ENCODE measurements around the gene CTIF.

Gene CTIF

GRCh38 chr18:48615566-48616401 lies 77.0 kb downstream of the CTIF start:
- TF ChIP-seq CTCF (IDR thresholded peaks at IDR 0.05) = peak; percentile 34; the same call in 1 of the 2 replicates

- TF ChIP-seq CTCF (IDR thresholded peaks at IDR 0.05) = no peak
Observed at GRCh38 chr18:48616484-48617255, 77.8 kb downstream of the CTIF start.

- no peak for TF ChIP-seq CTCF (IDR thresholded peaks at IDR 0.05)
Observed at GRCh38 chr18:48617844-48618497, 79.1 kb downstream of the CTIF start.

GRCh38 chr18:48619016-48619415 lies 80.2 kb downstream of the CTIF start:
- TF ChIP-seq CTCF (IDR thresholded peaks at IDR 0.05) = no peak

DNA sequence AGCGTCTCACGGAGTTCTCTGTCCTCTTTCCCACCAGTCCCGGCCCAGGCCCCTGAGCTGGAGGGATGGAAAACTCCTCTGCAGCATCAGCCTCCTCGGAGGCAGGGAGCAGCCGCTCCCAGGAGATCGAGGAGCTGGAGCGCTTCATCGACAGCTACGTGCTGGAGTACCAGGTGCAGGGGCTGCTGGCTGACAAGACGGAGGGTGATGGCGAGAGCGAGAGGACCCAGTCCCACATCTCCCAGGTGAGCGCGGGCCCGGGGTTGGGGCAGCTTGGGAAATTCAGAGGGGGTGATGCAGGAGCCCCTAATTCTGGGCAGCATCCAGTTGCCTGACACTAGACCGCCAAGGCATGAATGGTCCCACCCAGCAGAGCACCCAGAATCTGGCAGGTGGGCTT lies 80.7 kb downstream of the CTIF start:
- no peak for TF ChIP-seq CTCF (IDR thresholded peaks at IDR 0.05)

GRCh38 chr18:48620071-48620470 lies 81.2 kb downstream of the CTIF start:
- no peak for TF ChIP-seq CTCF (IDR thresholded peaks at IDR 0.05)

DNA sequence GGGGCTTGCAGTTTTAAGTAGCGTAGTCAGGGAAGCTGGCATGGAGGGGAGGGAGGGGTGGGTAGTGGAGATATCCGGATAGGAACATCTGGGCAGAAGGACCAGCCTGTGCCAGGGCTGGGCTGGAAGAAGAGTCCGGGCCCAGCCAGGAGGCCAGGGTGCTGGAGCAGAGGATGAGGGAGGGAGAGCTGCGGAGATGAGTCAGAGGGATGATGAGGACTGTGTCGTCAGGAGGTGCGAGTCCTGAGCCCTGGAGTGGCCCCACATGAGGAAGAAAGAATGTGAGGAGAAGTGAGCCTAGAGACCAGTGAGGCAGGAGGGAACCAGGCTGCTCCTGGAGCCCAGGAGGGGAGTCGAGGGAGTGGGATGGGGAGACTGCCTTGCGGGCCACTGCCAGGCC lies 82.4 kb downstream of the CTIF start:
- TF ChIP-seq CTCF (IDR thresholded peaks at IDR 0.05) = no peak

Data from LNCAP (cell line).